Measurements from ENCODE around the gene CFAP52.
"Not testable (repeated sequence)": the region's sequence is repeated elsewhere in the genome, so short reads cannot be mapped to it uniquely, and the experiment has no call there.

The CFAP52 gene

GRCh38 chr17:9647014-9647413 lies 70.6 kb downstream of the CFAP52 start:
- DNase-seq, result no peak

GRCh38 chr17:9648521-9649110 lies 72.2 kb downstream of the CFAP52 start:
- no peak for DNase-seq

- no peak for DNase-seq
Measured at GRCh38 chr17:9658593-9659211, 82.3 kb downstream of the CFAP52 start.

- DNase-seq, result no peak
Measured at GRCh38 chr17:9661027-9661426, 84.6 kb downstream of the CFAP52 start.

- not testable (repeated sequence) for DNase-seq
Measured at GRCh38 chr17:9663511-9663910, 87.1 kb downstream of the CFAP52 start.

- DNase-seq, result no peak
Measured at GRCh38 chr17:9666461-9667050, 90.1 kb downstream of the CFAP52 start.

GRCh38 chr17:9668517-9668916 lies 92.1 kb downstream of the CFAP52 start:
- DNase-seq, result no peak

- DNase-seq, result no peak
Measured at GRCh38 chr17:9669551-9670008, 93.1 kb downstream of the CFAP52 start.

GRCh38 chr17:9670596-9670995 lies 94.2 kb downstream of the CFAP52 start:
- DNase-seq, result no peak

- DNase-seq, result no peak
Measured at GRCh38 chr17:9671559-9671958, 95.1 kb downstream of the CFAP52 start.

- no peak for DNase-seq
Measured at GRCh38 chr17:9672266-9672665, 95.8 kb downstream of the CFAP52 start.

- no peak for DNase-seq
Measured at GRCh38 chr17:9672691-9673090, 96.2 kb downstream of the CFAP52 start.

GRCh38 chr17:9676084-9676483 lies 99.6 kb downstream of the CFAP52 start:
- DNase-seq, result no peak

GRCh38 chr17:9676820-9677310 lies 100.4 kb downstream of the CFAP52 start:
- no peak for DNase-seq

GRCh38 chr17:9677411-9677810 lies 101.0 kb downstream of the CFAP52 start:
- DNase-seq, result no peak

- DNase-seq, result no peak
Measured at GRCh38 chr17:9677896-9678295, 101.5 kb downstream of the CFAP52 start.

- DNase-seq, result no peak
Measured at GRCh38 chr17:9684955-9685621, 108.6 kb downstream of the CFAP52 start.
